HG02798 (cell line): ENCODE data around the gene CRK.
"Not testable (repeated sequence)": the region's sequence is repeated elsewhere in the genome, so short reads cannot be mapped to it uniquely, and the experiment has no call there.

Experiments used
- ATAC-seq: cut with Tn5 transposase; IDR thresholded peaks from one replicate; pipeline ENCODE4 v1.9.1; 2021; ENCODE audit warnings: mild to moderate bottlenecking; ENCODE audit not compliant: unreplicated experiment, poor library complexity

Gene CRK

DNA sequence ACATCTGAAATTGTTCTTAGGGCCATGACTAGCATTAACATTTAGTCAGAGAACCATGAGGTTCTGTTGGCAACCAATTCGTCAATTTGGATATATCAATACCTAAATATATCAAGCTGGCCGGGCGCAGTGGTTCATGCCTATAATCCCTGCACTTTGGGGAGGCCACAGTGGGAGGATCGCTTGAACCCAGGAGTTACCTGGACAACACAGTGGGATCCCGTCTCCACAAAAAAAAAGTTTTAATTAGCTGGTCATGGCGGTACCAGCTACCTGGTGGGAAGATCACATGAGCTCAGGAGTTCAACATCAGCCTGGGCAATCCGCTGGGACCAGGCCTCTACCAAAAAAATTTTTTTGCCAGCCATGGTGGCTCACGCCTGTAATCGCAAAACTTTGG lies 64.5 kb downstream of the CRK start:
- ATAC-seq = no peak

- no peak for ATAC-seq
Observed at GRCh38 chr17:1390432-1391367, 65.3 kb downstream of the CRK start.

GRCh38 chr17:1387490-1388227 lies 68.4 kb downstream of the CRK start:
- not testable (repeated sequence) for ATAC-seq

DNA sequence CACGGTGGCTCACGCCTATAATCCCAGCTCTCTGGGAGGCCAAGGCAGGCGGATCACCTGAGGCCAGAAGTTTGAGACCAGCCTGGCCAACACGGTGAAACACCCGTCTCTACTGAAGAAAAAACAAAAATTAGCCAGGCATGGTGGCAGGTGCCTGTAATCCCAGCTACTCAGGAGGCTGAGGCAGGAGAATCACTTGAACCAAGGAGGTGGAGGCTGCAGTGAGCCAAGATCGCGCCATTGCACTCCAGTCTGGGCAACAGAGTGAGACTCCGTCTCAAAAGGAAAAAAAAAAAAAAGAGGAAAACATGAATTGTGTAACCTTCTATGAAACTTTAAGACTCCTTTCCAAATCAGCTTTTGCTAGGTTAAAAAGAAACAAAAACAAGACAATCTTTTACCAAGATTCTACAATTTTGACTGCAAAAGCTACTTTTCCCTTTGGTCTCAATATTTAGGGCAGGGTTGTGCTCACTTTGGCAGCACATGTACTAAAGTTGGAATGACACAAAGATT lies 69.3 kb downstream of the CRK start:
- ATAC-seq = not testable (repeated sequence)

- no peak for ATAC-seq
Observed at GRCh38 chr17:1386265-1386664, 69.8 kb downstream of the CRK start.

DNA sequence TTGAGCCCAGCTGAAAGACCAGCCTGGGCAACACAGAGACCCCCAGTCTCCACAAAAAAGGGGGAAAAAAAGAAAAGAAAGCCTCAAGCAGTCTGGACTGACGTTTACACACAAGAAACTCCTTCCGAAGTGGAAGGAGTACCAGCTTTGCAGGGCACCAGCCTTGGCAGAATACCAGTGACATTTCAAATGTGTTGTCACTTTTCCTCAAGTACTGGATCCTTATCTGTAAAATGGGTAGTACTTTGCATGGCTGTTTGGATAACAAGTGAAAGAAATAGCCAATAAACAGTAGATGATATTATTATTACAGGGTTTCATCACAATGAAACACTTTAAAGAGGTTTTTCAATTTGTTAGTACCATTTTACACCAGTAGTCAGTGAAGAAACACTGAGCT lies 70.2 kb downstream of the CRK start:
- no peak for ATAC-seq

- ATAC-seq = no peak
Observed at GRCh38 chr17:1384905-1385435, 71.1 kb downstream of the CRK start.

- peak; percentile 57 for ATAC-seq
Observed at GRCh38 chr17:1379930-1380313, 76.1 kb downstream of the CRK start.

- ATAC-seq = no peak
Observed at GRCh38 chr17:1379208-1379929, 76.7 kb downstream of the CRK start.

DNA sequence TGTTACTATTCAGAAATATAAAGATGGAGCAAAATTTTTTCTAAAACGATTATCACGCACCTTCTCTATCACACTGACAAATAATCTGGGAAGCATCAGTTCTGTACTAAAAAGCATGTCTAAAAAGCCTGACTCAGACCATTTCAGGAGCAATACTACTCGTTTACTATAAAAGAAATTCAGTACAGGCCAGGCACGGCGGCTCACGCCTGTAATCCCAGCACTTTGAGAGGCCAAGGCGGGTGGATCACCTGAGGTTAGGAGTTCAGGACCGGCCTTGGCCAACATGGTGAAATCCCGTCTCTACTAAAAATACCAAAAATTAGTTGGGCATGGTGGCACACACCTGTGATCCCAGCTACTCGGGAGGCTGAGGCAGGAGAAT lies 77.6 kb downstream of the CRK start:
- not testable (repeated sequence) for ATAC-seq

DNA sequence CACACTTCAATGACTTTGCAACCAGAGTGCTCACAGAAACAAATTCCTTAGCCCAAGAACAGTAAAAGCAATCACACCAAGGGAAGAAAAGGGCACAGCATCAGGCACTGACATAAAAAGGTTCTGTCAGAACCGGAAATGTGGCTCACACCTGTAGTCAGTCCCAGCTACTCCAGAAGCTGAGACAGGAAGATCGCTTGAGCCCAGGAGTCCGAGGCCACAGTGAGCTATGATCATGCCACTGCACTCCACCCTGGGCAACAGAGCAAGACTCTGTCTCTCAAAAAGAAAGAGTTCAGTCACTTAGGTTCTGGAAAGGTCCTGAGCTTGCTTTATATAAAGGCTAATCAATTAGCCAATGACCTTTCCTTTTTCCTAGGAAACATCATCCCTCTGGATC lies 78.7 kb downstream of the CRK start:
- ATAC-seq = no peak

DNA sequence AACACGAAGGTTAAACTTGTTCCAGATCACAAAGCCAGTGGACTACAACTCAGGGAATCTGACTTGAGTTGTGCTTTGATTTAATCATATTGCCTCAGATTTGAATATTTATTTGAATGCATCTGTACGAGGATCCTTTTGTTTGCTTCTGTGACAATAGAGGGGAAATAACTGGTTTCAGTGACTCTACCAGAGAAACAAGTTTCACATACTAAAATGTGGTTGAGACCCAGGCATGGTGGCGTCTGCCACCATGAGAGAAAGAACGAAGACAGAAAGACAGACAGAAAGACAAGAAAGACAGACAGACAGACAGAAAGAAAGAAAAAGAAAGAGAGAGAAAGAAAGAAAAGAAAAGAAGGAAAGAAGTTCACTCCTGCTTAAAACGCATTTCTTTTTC lies 80.0 kb downstream of the CRK start:
- no peak for ATAC-seq

DNA sequence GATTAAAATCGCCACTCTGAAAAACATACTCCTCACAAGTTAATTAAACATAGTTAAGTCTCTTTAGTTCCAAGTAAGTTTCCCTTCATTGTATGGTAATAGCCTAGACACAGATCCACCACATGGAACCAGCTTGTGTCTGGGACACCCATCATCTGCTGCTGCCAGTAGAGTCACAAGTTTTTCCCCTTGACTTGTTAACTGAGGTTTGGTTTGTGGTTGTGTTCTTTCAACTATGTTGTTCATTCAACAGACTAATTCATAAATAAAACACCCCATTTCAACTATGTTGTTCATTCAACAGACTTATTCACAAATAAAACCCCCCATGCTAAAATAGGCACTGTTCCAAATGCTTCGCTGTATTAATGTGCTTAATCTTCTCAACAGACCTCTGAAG lies 80.4 kb downstream of the CRK start:
- no peak for ATAC-seq

DNA sequence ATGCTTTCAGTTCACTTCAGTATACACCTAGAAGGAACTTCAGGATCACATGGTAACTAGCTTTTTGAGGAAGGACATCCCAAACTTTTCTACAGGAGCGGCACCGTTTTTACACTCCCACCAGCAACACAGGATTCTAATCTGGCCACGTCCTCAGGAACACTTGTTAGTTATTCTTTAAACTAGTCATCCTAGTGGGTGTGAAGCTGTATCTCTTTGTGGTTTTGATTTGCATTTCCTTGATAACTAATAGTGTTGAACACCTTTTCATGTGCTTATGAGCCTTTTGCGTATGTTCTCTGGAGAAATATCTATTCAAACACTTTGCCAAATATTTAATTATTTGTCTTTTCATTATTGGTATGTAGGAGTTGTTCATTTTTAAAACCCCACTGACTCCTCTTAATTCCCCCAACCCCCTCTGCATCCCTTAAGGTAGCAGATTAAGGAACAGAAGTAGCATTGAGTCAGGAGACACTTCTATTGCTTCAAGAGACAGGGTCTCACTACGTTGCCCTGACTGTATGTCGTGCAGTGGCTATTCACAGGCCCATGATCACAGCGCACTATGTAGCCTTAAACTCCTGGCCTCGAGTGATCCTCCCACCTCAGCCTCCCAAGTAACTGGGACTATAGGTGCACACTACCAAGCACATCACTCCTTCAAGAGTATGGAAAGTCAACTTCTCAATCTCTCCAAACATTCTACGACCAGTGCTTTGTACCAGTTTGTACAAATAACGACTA lies 81.4 kb downstream of the CRK start:
- no peak for ATAC-seq

GRCh38 chr17:1373707-1374237 lies 82.3 kb downstream of the CRK start:
- no peak for ATAC-seq

GRCh38 chr17:1372618-1373017 lies 83.4 kb downstream of the CRK start:
- no peak for ATAC-seq

DNA sequence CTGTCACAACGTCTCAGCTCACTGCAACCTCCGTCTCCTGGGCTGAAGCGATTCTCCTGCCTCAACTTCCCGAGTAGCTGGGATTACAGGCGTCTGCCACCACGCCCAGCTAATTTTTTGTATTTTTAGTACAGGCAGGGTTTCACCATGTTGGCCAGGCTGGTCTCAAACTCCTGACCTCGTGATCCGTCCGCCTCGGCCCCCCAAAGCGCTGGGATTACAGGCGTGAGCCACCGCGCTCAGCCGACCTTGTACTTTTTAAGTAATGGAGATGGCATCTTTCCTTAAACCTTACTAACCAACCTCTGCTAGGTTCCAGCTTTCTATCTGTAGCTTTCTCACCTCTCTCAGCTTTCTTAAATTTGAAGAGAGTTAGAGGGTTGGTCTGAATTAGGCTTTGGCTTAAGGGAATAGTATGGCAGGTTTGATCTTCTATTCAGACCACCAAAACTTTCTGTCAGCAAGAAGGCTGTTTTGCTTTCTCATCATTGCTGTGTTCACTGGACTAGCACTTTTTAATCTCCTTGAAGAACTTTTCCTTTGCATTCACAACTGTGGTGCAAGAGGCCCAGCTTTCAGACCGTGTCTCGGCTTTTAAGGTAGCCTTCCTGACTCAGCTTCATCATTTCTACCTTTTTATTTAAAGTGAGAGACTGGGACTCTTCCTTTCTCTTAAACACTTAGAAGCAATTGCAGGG lies 84.0 kb downstream of the CRK start:
- ATAC-seq = no peak
